Skeletal muscle satellite cell (primary cell): ENCODE measurements around the gene TENM4.

Source experiments
- H3K27me3 ChIP-seq: 2 replicates; pipeline ENCODE4 v1.7.0; 2013; ENCODE audit warnings: low read length; ENCODE audit not compliant: control insufficient read depth, insufficient read depth
- H3K36me3 ChIP-seq: 2 replicates; pipeline ENCODE4 v1.7.0; 2013; ENCODE audit warnings: mild to moderate bottlenecking, control low read depth, low read length; ENCODE audit not compliant: insufficient read depth
- H3K4me1 ChIP-seq: 2 replicates; pipeline ENCODE4 v1.7.0; 2013; ENCODE audit warnings: low read length; ENCODE audit not compliant: control insufficient read depth, insufficient read depth
- H3K4me2 ChIP-seq: 2 replicates; pipeline ENCODE4 v1.7.0; 2013; ENCODE audit warnings: mild to moderate bottlenecking, low read length
- H3K4me3 ChIP-seq: 2 replicates; pipeline ENCODE4 v1.7.0; 2013; ENCODE audit warnings: low read length
- H3K9ac ChIP-seq: 2 replicates; pipeline ENCODE4 v1.7.0; 2013; ENCODE audit warnings: mild to moderate bottlenecking, low read depth, low read length, moderate library complexity
- H3K9me3 ChIP-seq: replicated peaks from 2 replicates; pipeline ENCODE4 v1.7.0; 2013; ENCODE audit warnings: mild to moderate bottlenecking, control low read depth, low read length

Gene TENM4

GRCh38 chr11:78940500-78941225 lies 500.2 kb downstream of the TENM4 start:
- Histone ChIP-seq H3K4me2 (no peak overlapping the region), H3K4me1 (no peaks in the 10 kb centered on the region), H3K9ac (no peak overlapping the region), H3K36me3 (no peaks in the 10 kb centered on the region), H3K4me3 (no peak overlapping the region), H3K27me3 (no peaks in the 10 kb centered on the region), H3K9me3 (no peaks in the 10 kb centered on the region)

- Histone ChIP-seq H3K9me3 (no peaks in the 10 kb centered on the region), H3K9ac (no peak overlapping the region), H3K4me1 (no peaks in the 10 kb centered on the region), H3K36me3 (no peaks in the 10 kb centered on the region), H3K27me3 (no peaks in the 10 kb centered on the region), H3K4me3 (no peak overlapping the region), H3K4me2 (no peak overlapping the region)
These were observed 501.9 kb downstream of the TENM4 start for GRCh38 chr11:78938971-78939370.

- Histone ChIP-seq H3K27me3 (no peaks in the 10 kb centered on the region), H3K9me3 (no peaks in the 10 kb centered on the region), H3K36me3 (no peaks in the 10 kb centered on the region), H3K4me2 (no peak overlapping the region), H3K4me1 (no peaks in the 10 kb centered on the region), H3K4me3 (no peak overlapping the region), H3K9ac (no peak overlapping the region)
These were observed 502.8 kb downstream of the TENM4 start for GRCh38 chr11:78938036-78938435.

- Histone ChIP-seq H3K9ac (no peak overlapping the region), H3K4me2 (no peak overlapping the region), H3K36me3 (no peaks in the 10 kb centered on the region), H3K27me3 (no peaks in the 10 kb centered on the region), H3K4me3 (no peak overlapping the region), H3K4me1 (no peaks in the 10 kb centered on the region), H3K9me3 (no peaks in the 10 kb centered on the region)
These were observed 505.3 kb downstream of the TENM4 start for GRCh38 chr11:78935398-78936068.

GRCh38 chr11:78933350-78933749 lies 507.5 kb downstream of the TENM4 start:
- Histone ChIP-seq H3K9ac (no peak overlapping the region), H3K4me2 (no peak overlapping the region), H3K27me3 (peaks cover 8% of the 10 kb centered on the region), H3K4me1 (no peaks in the 10 kb centered on the region), H3K4me3 (no peak overlapping the region), H3K9me3 (no peaks in the 10 kb centered on the region), H3K36me3 (no peaks in the 10 kb centered on the region)

GRCh38 chr11:78932757-78933156 lies 508.1 kb downstream of the TENM4 start:
- Histone ChIP-seq H3K4me3 (no peak overlapping the region), H3K9me3 (no peaks in the 10 kb centered on the region), H3K36me3 (no peaks in the 10 kb centered on the region), H3K27me3 (peaks cover 8% of the 10 kb centered on the region), H3K4me1 (no peaks in the 10 kb centered on the region), H3K4me2 (no peak overlapping the region), H3K9ac (no peak overlapping the region)

GRCh38 chr11:78931891-78932290 lies 508.9 kb downstream of the TENM4 start:
- H3K9me3 ChIP-seq = no peaks in the 10 kb centered on the region
- peaks cover 11% of the 10 kb centered on the region for H3K27me3 ChIP-seq
- H3K4me1 ChIP-seq = no peaks in the 10 kb centered on the region
- H3K4me3 ChIP-seq = no peak overlapping the region
- no peak overlapping the region for H3K9ac ChIP-seq
- no peaks in the 10 kb centered on the region for H3K36me3 ChIP-seq
- H3K4me2 ChIP-seq = no peak overlapping the region

GRCh38 chr11:78930810-78931523 lies 509.9 kb downstream of the TENM4 start:
- H3K36me3 ChIP-seq = no peaks in the 10 kb centered on the region
- H3K9ac ChIP-seq = no peak overlapping the region
- H3K4me1 ChIP-seq = no peaks in the 10 kb centered on the region
- no peak overlapping the region for H3K4me3 ChIP-seq
- H3K27me3 ChIP-seq = peaks cover 11% of the 10 kb centered on the region
- H3K4me2 ChIP-seq = no peak overlapping the region
- no peaks in the 10 kb centered on the region for H3K9me3 ChIP-seq

- Histone ChIP-seq H3K9me3 (no peaks in the 10 kb centered on the region), H3K4me2 (no peak overlapping the region), H3K4me1 (no peaks in the 10 kb centered on the region), H3K9ac (no peak overlapping the region), H3K27me3 (peaks cover 11% of the 10 kb centered on the region), H3K4me3 (no peak overlapping the region), H3K36me3 (no peaks in the 10 kb centered on the region)
These were observed 511.0 kb downstream of the TENM4 start for GRCh38 chr11:78929906-78930220.

- Histone ChIP-seq H3K36me3 (no peaks in the 10 kb centered on the region), H3K9ac (no peak overlapping the region), H3K4me1 (no peaks in the 10 kb centered on the region), H3K4me2 (no peak overlapping the region), H3K4me3 (no peak overlapping the region), H3K9me3 (no peaks in the 10 kb centered on the region), H3K27me3 (peaks cover 11% of the 10 kb centered on the region)
These were observed 511.5 kb downstream of the TENM4 start for GRCh38 chr11:78929207-78929905.

GRCh38 chr11:78927511-78927910 lies 513.3 kb downstream of the TENM4 start:
- Histone ChIP-seq H3K4me3 (no peak overlapping the region), H3K27me3 (peaks cover 11% of the 10 kb centered on the region), H3K9ac (no peak overlapping the region), H3K9me3 (no peaks in the 10 kb centered on the region), H3K36me3 (no peaks in the 10 kb centered on the region), H3K4me2 (no peak overlapping the region), H3K4me1 (no peaks in the 10 kb centered on the region)
